ENCODE measurements around the gene KRTAP9-3.

Gene KRTAP9-3

DNA sequence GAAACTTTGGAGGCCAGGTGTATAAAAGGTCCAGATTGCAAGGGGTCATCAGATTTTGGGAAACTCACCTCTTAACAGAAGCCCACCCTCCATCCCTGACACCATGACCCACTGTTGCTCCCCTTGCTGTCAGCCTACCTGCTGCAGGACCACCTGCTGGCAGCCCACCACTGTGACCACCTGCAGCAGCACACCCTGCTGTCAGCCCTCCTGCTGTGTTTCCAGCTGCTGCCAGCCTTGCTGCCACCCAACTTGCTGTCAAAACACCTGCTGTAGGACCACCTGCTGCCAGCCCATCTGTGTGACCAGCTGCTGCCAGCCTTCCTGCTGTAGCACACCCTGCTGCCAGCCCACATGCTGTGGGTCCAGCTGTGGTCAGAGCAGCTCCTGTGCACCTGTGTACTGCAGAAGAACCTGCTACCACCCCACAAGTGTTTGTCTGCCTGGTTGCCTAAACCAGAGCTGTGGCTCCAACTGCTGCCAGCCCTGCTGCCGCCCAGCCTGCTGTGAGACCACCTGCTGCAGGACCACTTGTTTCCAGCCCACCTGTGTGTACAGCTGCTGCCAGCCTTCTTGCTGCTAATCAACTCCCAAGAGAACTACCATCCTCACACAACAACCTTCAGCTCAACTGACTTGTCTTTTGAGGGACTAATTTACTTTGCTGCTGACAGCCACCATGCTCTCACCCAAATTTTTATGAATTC, at the start of gene KRTAP9-3:
TSS of gene KRTAP9-3 (plus strand) at position 51 of the 707 bp plus-strand sequence. CDS start at position 104, 53 bp downstream.
- TF ChIP-seq TCF12 (IDR thresholded peaks at IDR 0.05; ENCODE audit: low read depth) = peak; percentile 92

DNA sequence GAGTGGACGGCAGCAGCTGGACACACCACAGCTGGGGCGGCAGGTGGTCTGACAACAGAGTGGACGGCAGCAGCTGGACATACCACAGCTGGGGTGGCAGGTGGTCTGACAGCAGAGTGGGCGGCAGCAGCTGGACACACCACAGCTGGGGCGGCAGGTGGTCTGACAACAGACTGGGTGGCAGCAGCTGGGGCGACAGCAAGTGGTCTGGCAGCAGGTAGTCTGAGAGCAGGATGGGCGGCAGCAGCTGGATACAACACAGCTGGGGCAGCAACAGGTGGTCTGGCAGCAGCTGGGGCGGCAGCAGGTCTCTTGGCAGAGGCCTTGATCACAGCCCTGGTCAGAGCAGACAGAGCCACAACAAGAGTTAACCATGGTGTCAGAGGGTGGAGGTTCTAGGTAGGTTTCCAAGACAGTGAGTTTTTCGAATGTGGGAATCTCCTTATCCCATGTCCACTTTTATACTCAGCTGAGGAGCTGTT, 47.7 kb upstream of the KRTAP9-3 start, which contains the start of gene KRTAP4-1:
TSS of gene KRTAP4-1 (minus strand) at position 432 of the 482 bp plus-strand sequence. CDS start at position 375, 57 bp downstream.
- TF ChIP-seq FOXM1 (IDR thresholded peaks at IDR 0.05; ENCODE audit: borderline replicate concordance, low read depth) = no peak
- no peak for TF ChIP-seq NFIC (IDR thresholded peaks at IDR 0.05)
- TF ChIP-seq MAX (IDR thresholded peaks at IDR 0.05) = no peak
- TF ChIP-seq USF1 (IDR thresholded peaks at IDR 0.05) = no peak
- TF ChIP-seq TAF1 (IDR thresholded peaks at IDR 0.05; ENCODE audit: low read depth) = no peak
- TF ChIP-seq EGR1 (IDR thresholded peaks at IDR 0.05) = no peak
- no peak for TF ChIP-seq CREB1 (IDR thresholded peaks at IDR 0.05; ENCODE audit: low read depth)
- TF ChIP-seq YY1 (IDR thresholded peaks at IDR 0.05; ENCODE audit: low read depth) = no peak

DNA sequence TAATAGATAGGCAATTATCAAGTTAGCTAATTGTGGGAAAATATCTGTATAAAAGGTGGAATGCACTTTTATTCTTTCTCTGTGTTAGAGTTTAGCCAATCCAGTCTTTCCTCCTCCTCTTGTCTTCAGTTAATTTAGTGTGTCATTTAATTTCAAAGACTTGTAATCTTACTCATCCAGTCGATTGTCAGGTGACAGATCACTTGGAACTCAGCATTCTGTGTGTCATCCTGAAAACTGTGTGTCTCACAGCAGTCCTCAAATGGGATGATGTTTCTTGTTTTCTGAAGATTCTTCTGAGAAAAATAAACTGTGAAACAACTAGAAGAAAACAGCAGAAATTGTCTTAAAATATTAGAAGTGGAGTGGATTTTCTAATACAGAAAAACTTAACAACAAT, 47.2 kb upstream of the KRTAP9-3 start:
- TF ChIP-seq MAX (IDR thresholded peaks at IDR 0.05) (no peak), TAF1 (IDR thresholded peaks at IDR 0.05; ENCODE audit: low read depth) (no peak), CREB1 (IDR thresholded peaks at IDR 0.05; ENCODE audit: low read depth) (no peak)

DNA sequence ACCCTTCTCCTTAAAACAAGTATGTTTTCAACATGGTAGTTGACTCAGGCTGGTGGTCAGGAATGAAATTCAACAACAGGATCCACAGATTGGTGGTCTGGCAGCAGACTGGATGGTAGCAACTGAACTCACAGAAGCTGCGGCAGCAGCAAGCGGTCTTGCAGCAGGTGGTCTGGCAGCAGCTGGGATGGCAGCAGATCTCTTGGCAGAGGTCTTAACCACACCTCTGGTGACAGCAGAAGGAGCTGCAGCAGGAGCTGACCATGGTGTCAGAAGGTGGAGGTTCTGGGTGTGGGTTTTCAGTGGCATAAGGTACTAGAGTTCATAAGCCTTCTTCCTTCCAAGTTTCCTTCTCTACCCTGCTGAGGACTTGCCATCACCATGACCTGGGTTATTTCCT, 45.4 kb upstream of the KRTAP9-3 start:
- TF ChIP-seq FOXM1 (IDR thresholded peaks at IDR 0.05; ENCODE audit: borderline replicate concordance, low read depth) = no peak
- TF ChIP-seq, protein P1, sequence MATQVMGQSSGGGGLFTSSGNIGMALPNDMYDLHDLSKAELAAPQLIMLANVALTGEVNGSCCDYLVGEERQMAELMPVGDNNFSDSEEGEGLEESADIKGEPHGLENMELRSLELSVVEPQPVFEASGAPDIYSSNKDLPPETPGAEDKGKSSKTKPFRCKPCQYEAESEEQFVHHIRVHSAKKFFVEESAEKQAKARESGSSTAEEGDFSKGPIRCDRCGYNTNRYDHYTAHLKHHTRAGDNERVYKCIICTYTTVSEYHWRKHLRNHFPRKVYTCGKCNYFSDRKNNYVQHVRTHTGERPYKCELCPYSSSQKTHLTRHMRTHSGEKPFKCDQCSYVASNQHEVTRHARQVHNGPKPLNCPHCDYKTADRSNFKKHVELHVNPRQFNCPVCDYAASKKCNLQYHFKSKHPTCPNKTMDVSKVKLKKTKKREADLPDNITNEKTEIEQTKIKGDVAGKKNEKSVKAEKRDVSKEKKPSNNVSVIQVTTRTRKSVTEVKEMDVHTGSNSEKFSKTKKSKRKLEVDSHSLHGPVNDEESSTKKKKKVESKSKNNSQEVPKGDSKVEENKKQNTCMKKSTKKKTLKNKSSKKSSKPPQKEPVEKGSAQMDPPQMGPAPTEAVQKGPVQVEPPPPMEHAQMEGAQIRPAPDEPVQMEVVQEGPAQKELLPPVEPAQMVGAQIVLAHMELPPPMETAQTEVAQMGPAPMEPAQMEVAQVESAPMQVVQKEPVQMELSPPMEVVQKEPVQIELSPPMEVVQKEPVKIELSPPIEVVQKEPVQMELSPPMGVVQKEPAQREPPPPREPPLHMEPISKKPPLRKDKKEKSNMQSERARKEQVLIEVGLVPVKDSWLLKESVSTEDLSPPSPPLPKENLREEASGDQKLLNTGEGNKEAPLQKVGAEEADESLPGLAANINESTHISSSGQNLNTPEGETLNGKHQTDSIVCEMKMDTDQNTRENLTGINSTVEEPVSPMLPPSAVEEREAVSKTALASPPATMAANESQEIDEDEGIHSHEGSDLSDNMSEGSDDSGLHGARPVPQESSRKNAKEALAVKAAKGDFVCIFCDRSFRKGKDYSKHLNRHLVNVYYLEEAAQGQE (IDR thresholded peaks at IDR 0.05; ENCODE audit: low read depth) = peak; percentile 64

DNA sequence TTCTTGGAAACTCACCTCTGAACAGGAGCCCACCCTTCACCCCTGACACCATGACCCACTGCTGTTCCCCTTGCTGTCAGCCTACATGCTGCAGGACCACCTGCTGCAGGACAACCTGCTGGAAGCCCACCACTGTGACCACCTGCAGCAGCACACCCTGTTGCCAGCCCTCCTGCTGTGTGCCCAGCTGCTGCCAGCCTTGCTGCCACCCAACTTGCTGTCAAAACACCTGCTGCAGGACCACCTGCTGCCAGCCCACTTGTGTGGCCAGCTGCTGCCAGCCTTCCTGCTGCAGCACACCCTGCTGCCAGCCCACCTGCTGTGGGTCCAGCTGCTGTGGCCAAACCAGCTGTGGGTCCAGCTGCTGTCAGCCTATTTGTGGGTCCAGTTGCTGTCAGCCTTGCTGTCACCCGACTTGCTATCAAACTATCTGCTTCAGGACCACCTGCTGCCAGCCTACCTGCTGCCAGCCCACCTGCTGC, 42.4 kb upstream of the KRTAP9-3 start, which contains the start of gene KRTAP9-1:
TSS of gene KRTAP9-1 (plus strand) at position 51 of the 482 bp plus-strand sequence. CDS start at position 51, 0 bp downstream.
- TF ChIP-seq TCF12 (IDR thresholded peaks at IDR 0.05; ENCODE audit: low read depth) = peak; percentile 82

- TF ChIP-seq EP300 (IDR thresholded peaks at IDR 0.05; ENCODE audit: borderline replicate concordance) = no peak
- no peak for TF ChIP-seq YY1 (IDR thresholded peaks at IDR 0.05; ENCODE audit: low read depth)
- no peak for TF ChIP-seq NFIC (IDR thresholded peaks at IDR 0.05)
These were observed 41.9 kb upstream of the KRTAP9-3 start for GRCh38 chr17:41190328-41190727.

DNA sequence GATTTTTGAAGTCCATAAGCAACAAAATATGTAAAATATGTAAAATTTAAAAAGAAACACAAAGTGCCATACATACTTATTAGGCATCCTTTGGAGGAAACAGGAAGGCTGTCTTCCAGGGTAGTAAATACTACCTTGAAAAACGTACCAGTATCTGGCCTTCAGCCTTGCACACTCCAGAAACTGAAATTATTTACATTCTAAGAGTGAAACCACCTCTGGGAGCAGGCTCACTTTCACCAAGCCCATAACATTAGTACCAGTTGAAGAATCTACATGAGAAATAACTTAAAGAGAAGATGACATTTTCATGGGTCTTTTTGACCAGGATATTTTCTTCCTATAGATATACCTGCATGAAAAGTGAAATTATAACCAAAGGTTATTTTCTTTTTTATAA, 36.2 kb upstream of the KRTAP9-3 start:
- TF ChIP-seq TEAD4 (IDR thresholded peaks at IDR 0.05) (no peak), TAF1 (IDR thresholded peaks at IDR 0.05; ENCODE audit: low read depth) (no peak), MAX (IDR thresholded peaks at IDR 0.05) (no peak), YY1 (IDR thresholded peaks at IDR 0.05; ENCODE audit: low read depth) (no peak), CREB1 (IDR thresholded peaks at IDR 0.05; ENCODE audit: low read depth) (no peak)

GRCh38 chr17:41199421-41200078, 32.7 kb upstream of the KRTAP9-3 start:
- TF ChIP-seq RAD21 (IDR thresholded peaks at IDR 0.05; ENCODE audit: low read depth) = no peak
- no peak for TF ChIP-seq ZBTB7A (IDR thresholded peaks at IDR 0.05; ENCODE audit: low read depth)
- TF ChIP-seq, protein P1 (IDR thresholded peaks at IDR 0.05; ENCODE audit: low read depth) = no peak
- TF ChIP-seq FOXM1 (IDR thresholded peaks at IDR 0.05; ENCODE audit: borderline replicate concordance, low read depth) = no peak

Measured in Ishikawa (cell line).